Activated CD4-positive, alpha-beta T cell treated with anti-CD3 and anti-CD28 coated beads, Interleukin-2, amount 50 U/mL, for 16 hours (primary cell): ENCODE data around the gene CHD2.

Experiments used
- DNase-seq: peaks from one replicate; pipeline ENCODE4 v3.0.0-alpha.2; 2020

CHD2 gene

DNA sequence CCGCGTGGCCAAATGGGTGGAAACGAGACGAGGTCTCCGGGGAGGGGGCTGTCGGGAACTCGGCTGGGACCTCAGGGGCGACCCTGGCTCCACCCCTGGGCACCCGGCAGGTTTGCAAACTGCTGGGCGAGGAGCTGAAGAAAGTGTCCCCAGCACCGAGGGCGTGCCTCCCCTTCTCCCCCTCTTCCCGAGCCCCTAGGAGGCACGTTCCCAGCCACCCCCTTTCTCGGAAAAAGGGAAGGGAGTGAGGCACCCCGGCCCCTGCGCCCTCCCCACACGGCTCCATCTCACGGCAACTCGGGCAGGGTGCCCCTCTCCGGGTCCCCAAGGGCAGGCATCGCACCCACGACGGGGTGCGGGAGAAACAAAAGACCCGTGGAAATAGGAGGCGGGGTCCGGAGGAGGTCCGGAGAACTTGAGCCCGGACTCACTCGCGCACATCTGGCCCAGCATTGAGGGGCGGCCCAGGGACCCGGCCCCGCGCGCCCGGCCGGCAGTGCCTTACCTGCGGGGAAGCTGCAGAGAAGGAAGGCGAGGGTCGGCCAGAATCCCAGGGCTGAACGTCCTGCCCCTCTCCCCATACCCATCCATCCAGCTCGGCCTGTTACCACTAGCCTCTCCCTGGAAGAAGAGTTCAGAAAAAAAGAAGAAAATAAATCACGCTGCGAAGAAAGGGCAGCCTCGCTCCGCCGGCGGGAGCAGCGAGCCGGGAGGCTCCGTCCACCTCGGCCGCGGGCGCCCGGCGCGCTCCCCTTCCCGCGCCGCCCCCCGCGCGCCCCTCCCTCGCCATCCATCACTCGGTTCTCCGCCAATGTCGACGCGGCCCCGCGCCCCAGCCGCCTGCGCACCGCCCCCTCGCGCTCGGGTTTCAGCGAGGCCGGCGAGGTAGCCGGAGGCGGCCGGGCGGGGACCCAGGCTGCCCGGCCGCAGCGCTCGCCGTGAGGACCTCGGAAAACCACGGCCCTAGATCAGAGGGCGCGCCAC is 172.6 kb downstream of the CHD2 start:
- no peak for DNase-seq

DNA sequence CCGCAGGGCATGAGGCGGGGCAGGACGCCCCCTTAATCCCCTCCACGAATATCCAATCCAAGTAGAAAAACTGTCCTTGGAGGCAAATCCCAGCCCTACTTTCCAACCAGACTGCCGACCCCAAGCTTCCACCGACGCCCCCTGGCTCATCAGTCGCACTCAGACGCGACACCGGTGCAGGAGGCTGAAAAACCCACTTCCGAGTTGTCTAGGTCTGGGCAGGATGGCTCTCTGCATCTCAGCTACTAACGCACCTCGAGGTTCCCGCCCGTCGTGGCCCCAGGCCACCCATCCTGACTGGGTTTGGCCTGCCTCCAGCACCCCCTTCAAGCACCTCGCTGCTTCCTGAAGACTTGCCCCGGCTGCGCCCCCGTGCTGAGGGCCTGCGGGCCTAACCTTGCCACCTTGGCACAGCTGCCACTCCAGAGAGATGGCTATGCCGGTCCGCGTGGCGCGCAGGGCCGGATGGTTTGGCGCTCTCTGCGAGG is 173.4 kb downstream of the CHD2 start:
- DNase-seq, result no peak

DNA sequence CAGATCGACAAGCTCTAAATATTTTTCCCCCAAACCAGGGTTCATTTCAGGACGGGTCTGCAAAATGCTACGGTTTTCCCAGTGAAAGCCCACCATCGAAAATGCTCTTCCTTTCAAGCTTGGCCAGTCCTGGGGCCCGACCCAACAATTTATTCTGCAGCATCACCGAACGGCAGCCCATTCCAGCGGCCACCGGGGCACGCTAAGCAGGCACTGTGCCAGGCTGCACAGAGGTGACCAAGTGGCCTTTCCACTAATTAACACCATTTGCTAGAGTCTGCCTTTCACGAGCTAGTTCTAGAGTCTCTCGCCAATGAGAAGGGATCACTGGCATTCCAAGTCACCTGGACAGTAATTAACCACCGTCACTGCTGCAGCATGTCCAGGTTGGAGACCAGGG is 174.5 kb downstream of the CHD2 start:
- DNase-seq, result no peak

DNA sequence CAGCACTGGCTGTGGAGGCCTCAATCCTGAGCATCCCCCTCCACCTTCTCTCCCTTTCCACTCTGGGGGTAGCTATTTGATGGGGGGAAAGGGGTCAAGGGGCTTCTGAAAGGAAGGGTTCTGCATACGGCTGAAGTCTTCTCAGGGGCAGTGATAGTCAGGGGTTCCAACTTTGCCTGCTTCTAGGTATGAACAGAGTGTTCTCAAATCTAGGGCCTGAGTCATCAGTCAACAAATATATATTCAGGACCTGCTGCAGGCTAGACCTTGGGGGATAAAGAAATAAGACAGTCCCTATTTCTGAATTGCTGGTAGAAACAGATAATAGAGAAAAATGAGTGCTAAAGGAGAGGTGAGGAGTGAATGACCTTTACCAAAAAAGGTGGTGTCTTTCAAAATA is 176.1 kb downstream of the CHD2 start:
- DNase-seq, result no peak

DNA sequence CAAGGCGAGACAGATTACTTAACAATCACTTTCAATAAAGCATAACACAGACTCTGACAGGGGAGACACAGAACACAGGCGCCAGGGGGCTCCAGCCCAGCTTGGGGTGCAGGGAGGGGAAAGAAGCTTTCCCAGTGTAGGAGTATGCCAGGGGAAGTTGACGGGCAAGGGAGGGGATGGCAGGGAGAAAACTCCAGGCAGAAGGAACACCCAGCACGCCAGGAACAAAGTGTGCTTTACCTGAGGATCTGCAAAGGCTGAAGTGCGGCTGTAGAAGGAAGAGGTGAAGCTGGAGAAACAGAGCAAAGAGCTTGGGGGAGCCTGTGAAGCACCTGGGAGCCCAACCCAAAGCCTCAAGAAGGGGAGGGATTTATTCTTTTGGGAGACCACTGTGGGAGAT is 176.8 kb downstream of the CHD2 start:
- no peak for DNase-seq
